GM12874 (cell line): ENCODE results near the gene AP3B2.

Source experiments
- CTCF ChIP-seq: IDR thresholded peaks from 2 replicates; pipeline ENCODE4 v1.5.1; 2011; ENCODE audit warnings: low read depth, mild to moderate bottlenecking, control low read depth, low read length, moderate library complexity; ENCODE audit not compliant: insufficient read depth

AP3B2 gene

DNA sequence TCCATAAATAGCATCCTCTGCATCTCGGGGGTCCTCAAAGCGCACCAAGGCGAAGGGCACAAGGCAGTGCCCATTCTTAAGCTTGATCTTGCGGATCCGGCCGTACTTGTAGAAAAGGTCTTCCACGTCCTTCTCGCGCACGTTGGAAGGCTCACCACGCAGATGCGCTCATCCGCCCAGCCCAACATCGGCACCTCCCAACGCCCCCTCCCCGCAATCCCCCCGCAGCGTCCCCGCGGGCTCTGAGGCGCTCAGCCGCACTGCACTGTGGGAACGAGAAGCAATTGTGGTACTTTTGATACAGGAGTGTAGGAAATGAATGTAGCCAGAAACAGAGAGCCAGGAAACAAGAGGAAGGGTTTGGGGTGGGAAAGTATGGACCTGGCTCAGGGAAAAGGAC, 17.5 kb downstream of the AP3B2 start:
- TF ChIP-seq CTCF = no peak

DNA sequence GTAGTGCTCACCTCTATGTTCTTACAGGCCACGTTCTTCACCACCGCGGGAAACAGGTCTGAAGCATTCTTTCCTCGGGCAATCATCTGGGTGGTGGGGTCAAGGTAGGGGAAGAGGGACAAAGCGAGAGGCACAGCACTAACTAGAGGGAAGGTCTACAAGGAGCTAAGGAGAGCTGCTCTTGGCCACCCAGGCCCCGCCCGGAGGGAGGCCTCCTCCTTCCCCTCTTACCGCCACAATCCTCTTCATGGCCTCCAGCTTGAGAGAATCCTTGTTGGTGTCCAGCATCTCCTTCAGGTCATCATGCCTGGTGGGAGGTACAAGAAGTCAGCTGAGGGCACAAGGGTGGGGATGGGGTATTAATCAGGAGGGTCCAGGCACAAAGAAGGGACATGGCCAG, 20.5 kb downstream of the AP3B2 start:
- TF ChIP-seq CTCF = no peak

GRCh38 chr15:82688691-82689090, 21.0 kb downstream of the AP3B2 start:
- no peak for TF ChIP-seq CTCF

- TF ChIP-seq CTCF = no peak
Observed at GRCh38 chr15:82681371-82681770, 28.3 kb downstream of the AP3B2 start.

- TF ChIP-seq CTCF = 0 out of 2 replicates have a peak, but pooled peaks have one; percentile 11
Observed at GRCh38 chr15:82680200-82681102, 29.2 kb downstream of the AP3B2 start.

DNA sequence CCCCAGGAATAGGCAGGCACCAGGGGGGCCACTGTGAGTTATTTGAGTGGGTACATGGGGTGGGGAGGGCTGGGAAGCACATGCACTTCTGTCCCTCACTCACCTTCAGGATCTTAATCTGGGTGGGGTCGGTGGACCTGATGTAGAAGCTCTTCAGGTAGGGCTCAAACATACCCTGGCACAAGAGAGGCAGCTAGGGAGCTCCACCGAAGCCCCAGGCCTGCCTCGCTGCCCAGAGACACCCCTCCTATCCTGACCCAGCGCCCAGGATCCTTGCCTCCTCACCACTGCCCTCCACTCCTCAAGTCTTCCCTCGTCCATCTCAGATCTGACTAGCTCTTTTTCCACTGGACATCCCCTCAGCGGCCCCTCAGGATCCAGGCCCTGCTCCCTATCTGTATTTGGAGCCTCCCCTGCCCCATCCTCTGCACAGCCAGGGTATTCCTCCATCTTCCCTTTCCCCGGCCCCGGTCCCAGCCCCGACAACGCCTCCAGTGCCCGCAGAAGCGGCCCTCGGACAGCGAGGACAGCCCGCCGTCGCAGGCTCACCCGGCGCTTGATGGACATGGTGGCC, 30.0 kb downstream of the AP3B2 start:
- no peak for TF ChIP-seq CTCF

- no peak for TF ChIP-seq CTCF
Observed at GRCh38 chr15:82677720-82678323, 31.9 kb downstream of the AP3B2 start.
